Spleen (tissue), 11 donors: Measurements from ENCODE around the gene CASP10. TPM values are rescaled to one million over a fixed set of nuclear protein-coding genes. Genes with fewer than 3 reads are reported as not detected.

Source experiments
- DNase-seq: peaks from one replicate; pipeline ENCODE4 v3.0.0-alpha.2; 2020
- H3K27ac ChIP-seq, 8 donors: fragments of 200-600 bp; sonication (generic) in 7 of 8; 1 replicate in 4 of 8; 2 replicates in 4 of 8; pipeline versions ENCODE4 v1.5.0 to v1.8.0; 2016 to 2021; ENCODE audit warnings: inconsistent platforms in 4 of 8, mild to moderate bottlenecking in 4 of 8, moderate library complexity in 1 of 8
- H3K27me3 ChIP-seq, 7 donors: fragments of 200-600 bp; sonication (generic) in 6 of 7; replicated peaks in 1 of 7; 1 replicate in 4 of 7; 2 replicates in 3 of 7; pipeline versions ENCODE4 v1.5.0 to v1.8.0; 2016 to 2021; ENCODE audit warnings: inconsistent platforms in 3 of 7, mild to moderate bottlenecking in 1 of 7
- H3K36me3 ChIP-seq, 6 donors: fragments of 200-600 bp; sonication (generic) in 5 of 6; 1 replicate in 4 of 6; 2 replicates in 2 of 6; pipeline versions ENCODE4 v1.5.0 to v1.8.0; 2016 to 2021; ENCODE audit warnings: inconsistent platforms in 2 of 6
- H3K4me1 ChIP-seq, 6 donors: fragments of 200-600 bp; sonication (generic) in 5 of 6; 1 replicate in 3 of 6; 2 replicates in 3 of 6; pipeline versions ENCODE4 v1.5.0 to v1.8.0; 2016 to 2021; ENCODE audit warnings: inconsistent platforms in 3 of 6
- H3K4me3 ChIP-seq, 8 donors: fragments of 200-600 bp; sonication (generic) in 7 of 8; 1 replicate in 4 of 8; 2 replicates in 4 of 8; pipeline versions ENCODE4 v1.5.0 to v1.8.0; 2016 to 2021; ENCODE audit warnings: inconsistent platforms in 4 of 8, mild to moderate bottlenecking in 4 of 8, moderate library complexity in 2 of 8
- H3K9me3 ChIP-seq, 8 donors: fragments of 200-600 bp; sonication (generic) in 7 of 8; 1 replicate in 4 of 8; 2 replicates in 4 of 8; pipeline versions ENCODE4 v1.5.0 to v1.8.0; 2016 to 2021; ENCODE audit warnings: inconsistent platforms in 4 of 8
- CTCF ChIP-seq, 11 experiments: fragments of 200-600 bp in 7 of 11; fragments of 450-650 bp in 4 of 11; sonication (generic) in 4 of 11; IDR thresholded peaks in 8 of 11; conservative IDR thresholded peaks in 3 of 11; 1 replicate in 7 of 11; 2 replicates in 4 of 11; pipeline versions ENCODE4 v1.4.0 to v1.8.0; 2016 to 2021; ENCODE audit warnings: antibody characterized with exemption in 11 of 11, inconsistent platforms in 4 of 11, mild to moderate bottlenecking in 1 of 11
- POLR2A ChIP-seq, 3 donors: fragments of 450-650 bp; IDR thresholded peaks; one replicate each; pipeline ENCODE4 v1.5.1; 2017; ENCODE audit warnings: antibody characterized with exemption in 3 of 3, mild to moderate bottlenecking in 1 of 3
- POLR2AphosphoS5 ChIP-seq, 3 donors: sonication (generic); formaldehyde crosslinking; IDR thresholded peaks; one replicate each; pipeline ENCODE4 v1.5.1; 2017; ENCODE audit warnings: antibody characterized with exemption in 3 of 3
- whole genome bisulfite sequencing, 5 donors: extraction: QIAGEN DNeasy Blood & Tissue Kit in 3 of 5; methylation state at CpG; one replicate each; pipeline versions ENCODE4 v1.1.5 to v1.1.7; 2013 to 2018; 5-methylcytosine and 5-hydroxymethylcytosine counted together
- intact Hi-C: fragments of 100-400 bp; cut with DNase I; formaldehyde crosslinking; loops from one replicate; pipeline ENCODE4 v1.15.0; 2023; ENCODE audit warnings: low total_unique reads
- polyA plus RNA-seq, 3 donors: library from polyadenylated mRNA; stranded (reverse); fragments of 200-250 nt; gene quantifications; one replicate each; pipeline ENCODE4 v1.2.1, GENCODE V29; 2013
- total RNA-seq, 7 donors: library from RNA; depleted of rRNA in 3 of 7; stranded (reverse); fragments of >200 nt in 3 of 7; fragmentation: NEBNext Ultra II Directional in 4 of 7; extraction: Animal tissue kit (Norgen Biotek cat#: 25700) in 4 of 7; gene quantifications; one replicate each; pipeline versions ENCODE4 v1.1.0 to v1.2.1, GENCODE V29; 2016 to 2021
- donor health status: healthy with polysubstance abuse.
- donor health status: DM: no; HTN: no; CAD: no; lungs with moderate emphysema.
- donor health status: DM: no; HTN: no; CAD: no.
- donor health status: Bipolar disorder and iron deficiency.
- donor health status: healthy.
- donor health status: DM: no; HTN: no; CAD: no.
- donor health status: DM: yes; HTN: yes; CAD: no.

CASP10 gene
- total and polyA plus RNA-seq, 10 donors: 5.6 to 75.6 (median 54.6) TPM

- intact Hi-C loops: no loop called here
- peak in 2 of 3 donors; percentile 71 to 97 for TF ChIP-seq POLR2AphosphoS5 (IDR thresholded peaks at IDR 0.05)
- TF ChIP-seq POLR2A (IDR thresholded peaks at IDR 0.05): peak in 2 of 3 donors; percentile 82 to 83
- peak in 2 of 11 experiments; percentile 7 to 16 for TF ChIP-seq CTCF (IDR thresholded peaks at IDR 0.05 in 8 of 11, conservative IDR thresholded peaks at IDR 0.05 in 3 of 11)
- no peaks in the 10 kb centered on the region for H3K27me3 ChIP-seq
- peaks cover 42 to 100% (median 92%) of the 10 kb centered on the region in 6 donors for H3K4me1 ChIP-seq
- H3K9me3 ChIP-seq: no peaks in the 10 kb centered on the region
- peak; percentile 88 for DNase-seq
- peak within 1 kb of the TSS; percentile 35 to 76 (median 52) for H3K4me3 ChIP-seq
- H3K36me3 ChIP-seq: peaks cover 0 to 1% (median 0%) of the 10 kb centered on the region in 6 donors
- H3K27ac ChIP-seq: peak within 1 kb of the TSS; percentile 79 to 97 (median 94)
- 9 to 23% (median 14%) methylated on average over 10 of the region's 10 CpGs for WGBS, 5 donors
These were observed 77.4 kb downstream of the CASP10 start, which contains the start of gene CASP8 for GRCh38 chr2:201260302-201260800. Gene CASP8, plus strand, starts transcription at chr2:201260536. Its CDS starts 5,951 bp downstream, at chr2:201266487.

GRCh38 chr2:201261471-201261870 lies 78.5 kb downstream of the CASP10 start:
- Histone ChIP-seq H3K27ac (peak overlapping the region; percentile 79 to 97 (median 94)), H3K9me3 (no peaks in the 10 kb centered on the region), H3K36me3 (peaks cover 0 to 12% (median 3%) of the 10 kb centered on the region in 6 donors), H3K4me1 (peaks cover 42 to 100% (median 91%) of the 10 kb centered on the region in 6 donors), H3K27me3 (no peaks in the 10 kb centered on the region), H3K4me3 (peak overlapping the region; percentile 35 to 76 (median 48))
- intact Hi-C loops: no loop called here
- WGBS, 5 donors: 19 to 48% (median 45%) methylated on average over 9 of the region's 9 CpGs
- no peak for TF ChIP-seq POLR2A (IDR thresholded peaks at IDR 0.05)
- TF ChIP-seq POLR2AphosphoS5 (IDR thresholded peaks at IDR 0.05): peak in 1 of 3 donors; percentile 66
- no peak for TF ChIP-seq CTCF (IDR thresholded peaks at IDR 0.05 in 8 of 11, conservative IDR thresholded peaks at IDR 0.05 in 3 of 11)
- peak; percentile 87 for DNase-seq

- Histone ChIP-seq H3K36me3 (peaks cover 0 to 17% (median 7%) of the 10 kb centered on the region in 6 donors), H3K27ac (peak overlapping the region; percentile 79 to 97 (median 94)), H3K4me3 (peak overlapping the region; percentile 35 to 76 (median 48)), H3K4me1 (peaks cover 37 to 100% (median 91%) of the 10 kb centered on the region in 6 donors), H3K9me3 (no peaks in the 10 kb centered on the region), H3K27me3 (no peaks in the 10 kb centered on the region)
- 18 to 33% (median 23%) methylated on average over 2 of the region's 2 CpGs for WGBS, 5 donors
- intact Hi-C loops: no loop called here
- TF ChIP-seq CTCF (IDR thresholded peaks at IDR 0.05 in 8 of 11, conservative IDR thresholded peaks at IDR 0.05 in 3 of 11): no peak
- no peak for DNase-seq
These were observed 79.0 kb downstream of the CASP10 start for GRCh38 chr2:201261906-201262305.

GRCh38 chr2:201262718-201263117 lies 79.8 kb downstream of the CASP10 start:
- WGBS, 5 donors: 36 to 52% (median 43%) methylated on average over 6 of the region's 6 CpGs
- H3K36me3 ChIP-seq: peaks cover 0 to 25% (median 14%) of the 10 kb centered on the region in 6 donors
- peak overlapping the region in 7 of 8 donors; percentile 3 to 95 (median 94) for H3K27ac ChIP-seq

More at GRCh38 chr2:201262718-201263117, 79.8 kb downstream of the CASP10 start:
- DNase-seq: no peak
- Histone ChIP-seq H3K4me1 (peaks cover 33 to 100% (median 88%) of the 10 kb centered on the region in 6 donors), H3K4me3 (peak overlapping the region in 5 of 8 donors; percentile 6 to 76 (median 54)), H3K27me3 (no peaks in the 10 kb centered on the region), H3K9me3 (no peaks in the 10 kb centered on the region)
- TF ChIP-seq POLR2AphosphoS5 (IDR thresholded peaks at IDR 0.05): no peak
- no peak for TF ChIP-seq CTCF (IDR thresholded peaks at IDR 0.05 in 8 of 11, conservative IDR thresholded peaks at IDR 0.05 in 3 of 11)
- no peak for TF ChIP-seq POLR2A (IDR thresholded peaks at IDR 0.05)
- intact Hi-C loops: no loop called here
